ENCODE measurements around the gene IPCEF1. TPM values are rescaled to one million over a fixed set of nuclear protein-coding genes. Genes with fewer than 3 reads are reported as not detected.
"Not testable (repeated sequence)": the region's sequence is repeated elsewhere in the genome, so short reads cannot be mapped to it uniquely, and the experiment has no call there.

IPCEF1 gene
- total RNA-seq, 3 donors from 2014 or later (not counting 1 experiment from before 2014, with no cell fraction given) = 31.4 to 53.2 (median 45.5) TPM

- Mint-ChIP-seq H3K27ac (no peak overlapping the region), H3K4me3 (no peak overlapping the region), H3K9me3 (no peaks in the 10 kb centered on the region), H3K27me3 (ENCODE audit: low read depth in 2 of 2) (peaks cover 11 to 15% of the 10 kb centered on the region in 2 donors), H3K4me1 (no peaks in the 10 kb centered on the region), H3K36me3 (no peaks in the 10 kb centered on the region)
- Histone ChIP-seq H3K4me3 (ENCODE audit: low read length) (no peak overlapping the region), H3K27ac (ENCODE audit: low read length) (no peak overlapping the region), H3K9me3 (ENCODE audit: control insufficient read depth, insufficient read depth, low read length) (no peaks in the 10 kb centered on the region), H3K36me3 (ENCODE audit: control insufficient read depth, insufficient read depth, low read length) (no peaks in the 10 kb centered on the region), H3K27me3 (ENCODE audit: control insufficient read depth, insufficient read depth, low read length) (no peaks in the 10 kb centered on the region), H3K4me1 (ENCODE audit: control insufficient read depth, insufficient read depth, low read length) (no peaks in the 10 kb centered on the region)
- no peak for ATAC-seq
- no peak for TF ChIP-seq CTCF (IDR thresholded peaks at IDR 0.05)
- no peak for DNase-seq
- WGBS (ENCODE audit: insufficient coverage) = 64% methylated on average over 1 of the region's 1 CpG
- intact Hi-C loops (cut with micrococcal nuclease) = no loop called here
Observed at GRCh38 chr6:154314084-154314483, 42.5 kb downstream of the IPCEF1 start.

- no peaks in the 10 kb centered on the region for H3K27me3 ChIP-seq (ENCODE audit: control insufficient read depth, insufficient read depth, low read length)
- WGBS (ENCODE audit: insufficient coverage) = no CpG with 5 or more reads among the region's 2 CpGs
- H3K4me3 ChIP-seq (ENCODE audit: low read length) = no peak overlapping the region
- peaks cover 4% of the 10 kb centered on the region for H3K4me1 ChIP-seq (ENCODE audit: control insufficient read depth, insufficient read depth, low read length)
- peaks cover 12 to 26% of the 10 kb centered on the region in 2 donors for H3K27me3 Mint-ChIP-seq (ENCODE audit: low read depth in 2 of 2)
- H3K4me1 Mint-ChIP-seq = no peaks in the 10 kb centered on the region
- DNase-seq (no peak), ATAC-seq (no peak)
- no peak for TF ChIP-seq CTCF (IDR thresholded peaks at IDR 0.05)
- H3K9me3 ChIP-seq (ENCODE audit: control insufficient read depth, insufficient read depth, low read length) = no peaks in the 10 kb centered on the region
- intact Hi-C loops (cut with micrococcal nuclease) = no loop called here
- no peaks in the 10 kb centered on the region for H3K36me3 ChIP-seq (ENCODE audit: control insufficient read depth, insufficient read depth, low read length)
- no peaks in the 10 kb centered on the region for H3K36me3 Mint-ChIP-seq
- H3K27ac Mint-ChIP-seq = no peak overlapping the region
- peaks cover 0 to 2% of the 10 kb centered on the region in 2 donors for H3K9me3 Mint-ChIP-seq
- H3K4me3 Mint-ChIP-seq = no peak overlapping the region
- no peak overlapping the region for H3K27ac ChIP-seq (ENCODE audit: low read length)
Observed at GRCh38 chr6:154308986-154309385, 47.6 kb downstream of the IPCEF1 start.

GRCh38 chr6:154307696-154308425 lies 48.7 kb downstream of the IPCEF1 start:
- TF ChIP-seq CTCF (IDR thresholded peaks at IDR 0.05) = no peak
- intact Hi-C loops (cut with micrococcal nuclease) = no loop called here
- H3K36me3 ChIP-seq (ENCODE audit: control insufficient read depth, insufficient read depth, low read length) = no peaks in the 10 kb centered on the region
- Mint-ChIP-seq H3K27ac (no peak overlapping the region), H3K4me1 (no peaks in the 10 kb centered on the region), H3K9me3 (peaks cover 0 to 2% of the 10 kb centered on the region in 2 donors), H3K36me3 (no peaks in the 10 kb centered on the region), H3K27me3 (ENCODE audit: low read depth in 2 of 2) (peaks cover 12 to 26% of the 10 kb centered on the region in 2 donors), H3K4me3 (no peak overlapping the region)
- ATAC-seq (no peak), DNase-seq (no peak)
- no peak overlapping the region for H3K4me3 ChIP-seq (ENCODE audit: low read length)
- no peaks in the 10 kb centered on the region for H3K27me3 ChIP-seq (ENCODE audit: control insufficient read depth, insufficient read depth, low read length)
- 85% methylated on average over 5 of the region's 7 CpGs for WGBS (ENCODE audit: insufficient coverage)
- no peak overlapping the region for H3K27ac ChIP-seq (ENCODE audit: low read length)
- no peaks in the 10 kb centered on the region for H3K9me3 ChIP-seq (ENCODE audit: control insufficient read depth, insufficient read depth, low read length)
- H3K4me1 ChIP-seq (ENCODE audit: control insufficient read depth, insufficient read depth, low read length) = peaks cover 4% of the 10 kb centered on the region

- H3K36me3 Mint-ChIP-seq; H3K4me1 ChIP-seq (ENCODE audit: control insufficient read depth, insufficient read depth, low read length); H3K9me3 ChIP-seq (ENCODE audit: control insufficient read depth, insufficient read depth, low read length); H3K4me3 Mint-ChIP-seq; ATAC-seq; DNase-seq; H3K27me3 ChIP-seq (ENCODE audit: control insufficient read depth, insufficient read depth, low read length); intact Hi-C loops (cut with micrococcal nuclease); H3K27ac Mint-ChIP-seq; H3K4me1 Mint-ChIP-seq; H3K27ac ChIP-seq (ENCODE audit: low read length); H3K4me3 ChIP-seq (ENCODE audit: low read length); H3K36me3 ChIP-seq (ENCODE audit: control insufficient read depth, insufficient read depth, low read length); H3K9me3 Mint-ChIP-seq: not testable (repeated sequence)
- H3K27me3 Mint-ChIP-seq (ENCODE audit: low read depth in 2 of 2) = peaks cover 12 to 26% of the 10 kb centered on the region in 2 donors
- 90% methylated on average over 6 of the region's 6 CpGs for WGBS (ENCODE audit: insufficient coverage)
Observed at GRCh38 chr6:154307147-154307546, 49.5 kb downstream of the IPCEF1 start.
